GM12891 (cell line): ENCODE results near the gene ACSS2.

ENCODE experiments used
- DNase-seq: peaks from one replicate; pipeline ENCODE4 v3.0.0; 2011; ENCODE audit warnings: low spot score; ENCODE audit not compliant: insufficient read length
- FAIRE-seq: peaks from 2 replicates; lab custom pipeline; 2011; peaks lifted over from hg19 to GRCh38; lab: Jason Lieb, UNC
- PAX5 ChIP-seq: IDR thresholded peaks from 2 replicates; pipeline ENCODE4 v1.6.1; 2011; ENCODE audit warnings: low read length, moderate library complexity, mild to moderate bottlenecking; ENCODE audit not compliant: insufficient read depth, severe bottlenecking
- POLR2A ChIP-seq: IDR thresholded peaks from 2 replicates; pipeline ENCODE4 v1.6.1; 2011; ENCODE audit warnings: low read depth, low read length, control low read depth
- POLR2AphosphoS5 ChIP-seq: IDR thresholded peaks from 2 replicates; pipeline ENCODE4 v1.6.1; 2011; ENCODE audit warnings: low read depth, low read length, control low read depth
- POU2F2 ChIP-seq: IDR thresholded peaks from 2 replicates; pipeline ENCODE4 v1.6.1; 2011; ENCODE audit warnings: low read depth, mild to moderate bottlenecking, control low read depth, low read length, moderate library complexity
- SPI1 ChIP-seq: IDR thresholded peaks from 2 replicates; pipeline ENCODE4 v1.6.1; 2011; ENCODE audit warnings: low read depth, low read length, control low read depth
- TAF1 ChIP-seq: IDR thresholded peaks from 2 replicates; pipeline ENCODE4 v1.6.1; 2011; ENCODE audit warnings: low read depth, low read length, control low read depth

The ACSS2 gene

DNA sequence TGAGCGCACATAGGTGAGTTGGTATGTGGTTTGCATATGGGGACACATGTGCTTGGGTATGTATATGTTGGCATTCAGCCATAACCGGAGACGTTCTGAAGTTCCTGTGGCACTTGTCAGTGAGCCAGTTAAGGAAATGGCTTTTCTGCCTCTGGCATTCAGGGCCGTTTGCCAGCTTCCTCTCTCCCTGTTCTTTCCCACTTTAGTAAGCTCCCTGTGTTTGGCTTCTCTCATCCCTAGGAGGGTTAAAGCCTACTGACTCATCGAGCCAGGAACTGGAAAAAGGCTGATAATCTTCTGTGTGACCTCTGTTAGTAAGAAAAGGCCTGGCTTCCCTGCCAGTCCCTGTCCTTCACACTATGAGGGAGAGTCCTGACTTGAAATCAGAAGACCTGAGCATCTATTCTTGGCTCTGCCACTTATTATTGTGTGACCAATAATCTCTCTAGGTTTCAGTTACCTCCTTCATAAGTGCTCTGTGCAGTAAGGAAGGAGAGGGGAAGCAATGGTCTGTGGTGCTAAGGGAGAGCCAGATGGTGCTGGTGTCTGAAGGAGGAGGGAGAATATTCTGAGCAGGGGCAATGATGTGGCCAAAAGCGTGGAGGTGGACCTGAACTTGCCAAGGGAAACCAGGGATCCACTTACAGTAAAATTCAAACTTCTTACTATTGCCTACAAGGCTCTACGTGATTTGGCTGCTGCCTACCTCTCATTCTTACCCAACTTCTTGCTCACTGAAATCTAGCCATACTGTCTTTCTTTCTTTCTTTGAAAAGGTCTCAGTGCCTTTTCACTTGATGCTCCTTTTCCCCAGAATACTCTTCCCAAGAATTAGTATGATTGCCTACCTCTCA is 31.4 kb downstream of the ACSS2 start:
- no peak for TF ChIP-seq PAX5
- no peak for TF ChIP-seq POLR2A
- no peak for TF ChIP-seq POU2F2
- TF ChIP-seq POLR2AphosphoS5 = no peak
- no peak for TF ChIP-seq SPI1
- TF ChIP-seq TAF1 = no peak
- FAIRE-seq = no peak
- DNase-seq = no peak

- TF ChIP-seq POLR2A (no peak), PAX5 (no peak), POLR2AphosphoS5 (no peak), TAF1 (no peak), POU2F2 (no peak), SPI1 (no peak)
- DNase-seq (no peak), FAIRE-seq (no peak)
These were observed 38.7 kb downstream of the ACSS2 start for GRCh38 chr20:34915131-34915530.

GRCh38 chr20:34915749-34916455 is 39.5 kb downstream of the ACSS2 start:
- FAIRE-seq (peak; percentile 9), DNase-seq (no peak)
- TF ChIP-seq POU2F2 (no peak), PAX5 (no peak), TAF1 (no peak), POLR2A (no peak), POLR2AphosphoS5 (no peak), SPI1 (no peak)

- no peak for TF ChIP-seq PAX5
- TF ChIP-seq TAF1 = no peak
- TF ChIP-seq POLR2AphosphoS5 = no peak
- TF ChIP-seq POLR2A = no peak
- no peak for TF ChIP-seq POU2F2
- no peak for TF ChIP-seq SPI1
- DNase-seq (no peak), FAIRE-seq (no peak)
These were observed 40.5 kb downstream of the ACSS2 start for GRCh38 chr20:34916774-34917354.

DNA sequence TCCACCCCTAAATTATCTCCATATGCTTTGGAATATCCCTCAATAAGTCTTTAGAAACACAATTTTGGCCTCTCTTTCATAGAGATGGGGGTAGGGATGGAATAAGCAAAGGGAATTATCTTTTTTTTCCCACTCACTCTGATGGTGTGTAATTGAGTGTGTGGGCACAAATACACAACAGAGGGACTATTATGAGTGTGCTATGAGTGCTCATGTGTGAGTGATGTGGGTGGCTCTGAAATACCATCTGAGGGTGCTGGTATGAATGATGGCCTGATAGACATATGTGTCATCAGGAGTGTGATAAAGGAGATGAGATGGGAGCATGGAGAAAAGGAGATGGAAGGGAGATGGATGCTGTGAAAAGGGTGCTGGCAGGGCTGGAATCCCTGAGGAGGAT is 43.6 kb downstream of the ACSS2 start:
- FAIRE-seq (no peak), DNase-seq (no peak)
- TF ChIP-seq PAX5 (no peak), SPI1 (no peak)

DNA sequence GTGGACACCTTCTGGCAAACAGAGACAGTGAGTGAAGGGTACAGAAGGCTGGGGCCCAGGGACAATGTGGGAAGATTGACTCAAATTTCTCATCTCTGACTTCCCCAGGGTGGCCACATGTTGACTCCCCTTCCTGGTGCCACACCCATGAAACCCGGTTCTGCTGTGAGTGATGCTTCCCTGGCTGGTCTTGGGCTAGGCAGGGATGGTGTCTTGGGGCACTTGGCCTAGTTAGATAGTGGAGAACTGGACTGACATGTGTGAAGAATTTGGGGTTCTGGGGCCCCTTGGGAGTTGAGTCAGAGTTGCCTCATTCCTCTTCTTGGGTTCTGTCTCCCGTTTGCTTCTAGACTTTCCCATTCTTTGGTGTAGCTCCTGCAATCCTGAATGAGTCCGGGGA is 45.0 kb downstream of the ACSS2 start:
- FAIRE-seq = no peak
- TF ChIP-seq POLR2A = no peak
- TF ChIP-seq POLR2AphosphoS5 = no peak
- TF ChIP-seq SPI1 = no peak
- TF ChIP-seq POU2F2 = no peak
- no peak for TF ChIP-seq TAF1
- no peak for TF ChIP-seq PAX5
- no peak for DNase-seq

DNA sequence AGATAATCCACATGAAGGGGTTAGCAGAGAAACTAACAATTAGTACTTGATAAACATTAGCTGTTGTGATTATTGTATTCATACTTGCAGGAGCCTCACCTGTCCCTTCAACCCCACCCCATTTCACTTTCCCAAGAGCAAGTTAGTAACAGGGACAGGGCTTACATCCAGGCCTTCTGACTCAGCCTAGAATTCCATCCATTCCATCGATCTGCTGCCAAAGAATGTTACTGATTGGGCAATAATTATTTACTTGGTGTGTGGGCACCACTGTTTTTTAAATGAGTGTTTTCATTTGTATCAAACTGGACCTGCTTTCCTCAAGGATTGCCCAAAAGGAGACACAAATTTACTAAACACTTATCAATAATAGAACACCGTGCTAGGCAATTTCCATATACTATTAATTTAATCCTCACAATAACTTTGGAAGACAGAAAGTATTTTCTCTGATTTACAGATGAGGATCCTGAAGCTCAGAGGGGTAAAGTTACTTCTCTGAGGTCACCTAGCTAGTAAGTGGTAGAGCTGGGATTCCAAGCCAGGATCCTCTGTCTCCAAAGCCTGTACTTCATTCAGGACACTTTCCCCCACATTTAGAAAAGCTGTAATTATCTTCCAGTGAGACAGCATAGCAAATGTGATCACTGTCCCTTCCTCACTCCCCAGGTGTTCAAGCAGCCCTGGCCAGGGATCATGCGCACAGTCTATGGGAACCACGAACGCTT is 46.4 kb downstream of the ACSS2 start:
- TF ChIP-seq TAF1 = no peak
- no peak for TF ChIP-seq POU2F2
- no peak for TF ChIP-seq POLR2AphosphoS5
- no peak for TF ChIP-seq PAX5
- TF ChIP-seq POLR2A = no peak
- no peak for TF ChIP-seq SPI1
- DNase-seq = no peak
- no peak for FAIRE-seq

- no peak for DNase-seq
- TF ChIP-seq POLR2AphosphoS5 (no peak), PAX5 (no peak), POLR2A (no peak), SPI1 (no peak), POU2F2 (no peak), TAF1 (no peak)
- no peak for FAIRE-seq
These were observed 47.0 kb downstream of the ACSS2 start for GRCh38 chr20:34923414-34923813.

GRCh38 chr20:34925341-34925740 is 48.9 kb downstream of the ACSS2 start:
- no peak for FAIRE-seq
- TF ChIP-seq SPI1 = no peak
- no peak for TF ChIP-seq POU2F2
- no peak for TF ChIP-seq POLR2AphosphoS5
- TF ChIP-seq PAX5 = no peak
- TF ChIP-seq POLR2A = no peak
- no peak for TF ChIP-seq TAF1
- DNase-seq = no peak
